HepG2 (cell line): Measurements from ENCODE around the gene ALKBH5. TPM values are rescaled to one million over a fixed set of nuclear protein-coding genes. Genes with fewer than 3 reads are reported as not detected.
A peak's percentile ranks its signal among the peaks of the same experiment; 100 is the strongest.

Experiments used
- FOSL1 ChIP-seq: sonication (generic); formaldehyde crosslinking; IDR thresholded peaks from 2 replicates; pipeline ENCODE4 v1.9.0; 2021; ENCODE audit warnings: missing genetic modification reagents, borderline replicate concordance
- HMGXB3 ChIP-seq: sonication (generic); formaldehyde crosslinking; IDR thresholded peaks from 2 replicates; pipeline ENCODE4 v1.4.0; 2020; ENCODE audit warnings: missing genetic modification reagents, borderline replicate concordance
- ISL2 ChIP-seq: sonication (generic); formaldehyde crosslinking; IDR thresholded peaks from 2 replicates; pipeline ENCODE4 v1.5.0; 2020; ENCODE audit warnings: missing genetic modification reagents
- KLF16 ChIP-seq, 2 experiments: sonication (generic) in 1 of 2; formaldehyde crosslinking in 1 of 2; IDR thresholded peaks; 2 replicates each; pipeline versions ENCODE4 v1.6.1 to v1.8.0; 2016 to 2023; ENCODE audit warnings: missing genetic modification reagents in 2 of 2, missing compliant biosample characterization in 1 of 2
- KLF9 ChIP-seq: IDR thresholded peaks from 2 replicates; pipeline ENCODE4 v1.6.1; 2016; ENCODE audit warnings: low read depth
- PHF21A ChIP-seq: sonication (generic); formaldehyde crosslinking; IDR thresholded peaks from 2 replicates; pipeline ENCODE4 v1.5.0; 2020; ENCODE audit warnings: mild to moderate bottlenecking, missing genetic modification reagents
- SAP130 ChIP-seq: IDR thresholded peaks from 2 replicates; pipeline ENCODE4 v1.6.1; 2016; ENCODE audit warnings: low read depth
- SOX5 ChIP-seq: IDR thresholded peaks from 2 replicates; pipeline ENCODE4 v1.6.1; 2016; ENCODE audit warnings: borderline replicate concordance
- THRA ChIP-seq: sonication (generic); formaldehyde crosslinking; IDR thresholded peaks from 2 replicates; pipeline ENCODE4 v1.4.0; 2020; ENCODE audit warnings: missing genetic modification reagents, borderline replicate concordance
- ZHX1 ChIP-seq: sonication (generic); formaldehyde crosslinking; IDR thresholded peaks from 2 replicates; pipeline ENCODE4 v1.8.1; 2022; ENCODE audit warnings: low read depth, mild to moderate bottlenecking, missing genetic modification reagents
- ZNF263 ChIP-seq: sonication (generic); formaldehyde crosslinking; IDR thresholded peaks from 2 replicates; pipeline ENCODE4 v1.4.0; 2020; ENCODE audit warnings: missing genetic modification reagents
- ZNF354B ChIP-seq: sonication (generic); formaldehyde crosslinking; IDR thresholded peaks from 2 replicates; pipeline ENCODE4 v1.8.0; 2022; ENCODE audit warnings: mild to moderate bottlenecking, missing genetic modification reagents
- ZNF441 ChIP-seq: sonication (generic); formaldehyde crosslinking; IDR thresholded peaks from 2 replicates; pipeline ENCODE4 v1.7.0; 2021; ENCODE audit warnings: missing genetic modification reagents, borderline replicate concordance
- ZNF780A ChIP-seq: sonication (generic); formaldehyde crosslinking; IDR thresholded peaks from 2 replicates; pipeline ENCODE4 v1.8.0; 2022; ENCODE audit warnings: mild to moderate bottlenecking, missing genetic modification reagents, moderate library complexity
- ZSCAN9 ChIP-seq: IDR thresholded peaks from 2 replicates; pipeline ENCODE4 v1.6.1; 2016; ENCODE audit warnings: borderline replicate concordance
- polyA plus RNA-seq, 8 experiments: library from polyadenylated mRNA; depleted of rRNA in 3 of 8; stranded (reverse) in 7 of 8; unstranded in 1 of 8; fragments of >200 nt; fragmentation: Illumina TruSeq in 4 of 8; extraction: Trizol in 4 of 8; gene quantifications; 2 replicates each; pipeline versions ENCODE4 v1.2.1 to v1.2.3, GENCODE V29; 2011 to 2016; ENCODE audit warnings: low read depth in 4 of 8, missing spikeins in 1 of 8, mixed read lengths in 1 of 8; ENCODE audit not compliant: insufficient read depth in 1 of 8
- total RNA-seq, 5 experiments: library from RNA; depleted of rRNA; stranded (reverse); fragments of >200 nt; fragmentation: Illumina TruSeq; extraction: Trizol; gene quantifications; 2 replicates each; pipeline ENCODE4 v1.2.3, GENCODE V29; 2016; ENCODE audit warnings: low read depth in 1 of 5
- TF ChIP-seq, protein P1 (sequence below): sonication (generic); formaldehyde crosslinking; IDR thresholded peaks from 2 replicates; pipeline ENCODE4 v1.8.1; 2023; ENCODE audit warnings: mild to moderate bottlenecking, inconsistent platforms, moderate library complexity, missing genetic modification reagents, borderline replicate concordance
- TF ChIP-seq, protein P2 (sequence below): sonication (generic); formaldehyde crosslinking; IDR thresholded peaks from 2 replicates; pipeline ENCODE4 v1.8.1; 2022; ENCODE audit warnings: mild to moderate bottlenecking, missing genetic modification reagents

ALKBH5 gene
- total and polyA plus RNA-seq, 2 of the 13 experiments (the other 11 are each of a cell fraction or from before 2014, with no cell fraction given), result 68.9 to 76.9 TPM

GRCh38 chr17:18257982-18258355, 74.3 kb downstream of the ALKBH5 start (continued):
- TF ChIP-seq HMGXB3, result 0 out of 2 replicates have a peak, but pooled peaks have one; percentile 7
- peak; percentile 78 for TF ChIP-seq SAP130 (CRISPR knock-in tag)
- TF ChIP-seq KLF9 (CRISPR knock-in tag), result 0 out of 2 replicates have a peak, but pooled peaks have one; percentile 27
- TF ChIP-seq ZNF780A (CRISPR knock-in tag), result no peak
- no peak for TF ChIP-seq ZSCAN9 (CRISPR knock-in tag)
- peak; percentile 54; the same call in 1 of the 2 replicates for TF ChIP-seq ZNF263 (CRISPR knock-in tag)
- peak; percentile 58; the same call in 1 of the 2 replicates for TF ChIP-seq ZNF354B (CRISPR knock-in tag)
- TF ChIP-seq ZNF441, result peak; percentile 51; the same call in 1 of the 2 replicates
- TF ChIP-seq ZHX1 (CRISPR knock-in tag), result 0 out of 2 replicates have a peak, but pooled peaks have one; percentile 17
- TF ChIP-seq, protein P1, sequence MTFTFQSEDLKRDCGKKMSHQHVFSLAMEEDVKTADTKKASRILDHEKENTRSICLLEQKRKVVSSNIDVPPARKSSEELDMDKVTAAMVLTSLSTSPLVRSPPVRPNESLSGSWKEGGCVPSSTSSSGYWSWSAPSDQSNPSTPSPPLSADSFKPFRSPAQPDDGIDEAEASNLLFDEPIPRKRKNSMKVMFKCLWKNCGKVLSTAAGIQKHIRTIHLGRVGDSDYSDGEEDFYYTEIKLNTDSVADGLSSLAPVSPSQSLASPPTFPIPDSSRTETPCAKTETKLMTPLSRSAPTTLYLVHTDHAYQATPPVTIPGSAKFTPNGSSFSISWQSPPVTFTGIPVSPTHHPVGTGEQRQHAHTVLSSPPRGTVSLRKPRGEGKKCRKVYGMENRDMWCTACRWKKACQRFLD (CRISPR knock-in tag), result 0 out of 2 replicates have a peak, but pooled peaks have one; percentile 23
- TF ChIP-seq, protein P2, sequence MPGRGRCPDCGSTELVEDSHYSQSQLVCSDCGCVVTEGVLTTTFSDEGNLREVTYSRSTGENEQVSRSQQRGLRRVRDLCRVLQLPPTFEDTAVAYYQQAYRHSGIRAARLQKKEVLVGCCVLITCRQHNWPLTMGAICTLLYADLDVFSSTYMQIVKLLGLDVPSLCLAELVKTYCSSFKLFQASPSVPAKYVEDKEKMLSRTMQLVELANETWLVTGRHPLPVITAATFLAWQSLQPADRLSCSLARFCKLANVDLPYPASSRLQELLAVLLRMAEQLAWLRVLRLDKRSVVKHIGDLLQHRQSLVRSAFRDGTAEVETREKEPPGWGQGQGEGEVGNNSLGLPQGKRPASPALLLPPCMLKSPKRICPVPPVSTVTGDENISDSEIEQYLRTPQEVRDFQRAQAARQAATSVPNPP (CRISPR knock-in tag), result no peak
- TF ChIP-seq PHF21A, result 0 out of 2 replicates have a peak, but pooled peaks have one; percentile 16
- 0 out of 2 replicates have a peak, but pooled peaks have one; percentile 18 for TF ChIP-seq THRA
- peak; percentile 6; the same call in 1 of the 2 replicates for TF ChIP-seq SOX5 (CRISPR knock-in tag)
- TF ChIP-seq KLF16 (CRISPR knock-in tag; IDR thresholded peaks at IDR 0.05), result peak in 1 of 2 experiments; percentile 47; a peak in 1 of 4 replicates
- no peak for TF ChIP-seq FOSL1 (CRISPR knock-in tag)
- TF ChIP-seq ISL2, result peak; percentile 41; the same call in 1 of the 2 replicates
